ENCODE measurements around the gene HLTF.

- TF ChIP-seq CTCF (IDR thresholded peaks at IDR 0.05) (no peak), EZH2 (IDR thresholded peaks at IDR 0.05; ENCODE audit: borderline replicate concordance, insufficient read depth, low read depth, low read length, poor library complexity, severe bottlenecking) (no peak)
These were observed 78.6 kb downstream of the HLTF start for GRCh38 chr3:149007567-149008257.
